Hepatocyte (in vitro differentiated cells): ENCODE measurements around the gene ZDHHC7. TPM values are rescaled to one million over a fixed set of nuclear protein-coding genes. Genes with fewer than 3 reads are reported as not detected.
A peak's percentile ranks its signal among the peaks of the same experiment; 100 is the strongest.

Experiments
- DNase-seq: peaks from one replicate; pipeline ENCODE4 v3.0.0-alpha.2; 2016; ENCODE audit warnings: low spot score
- H2AFZ ChIP-seq: fragments of 200-600 bp; sonication (generic); 2 replicates; pipeline ENCODE4 v1.6.0; 2016; ENCODE audit warnings: antibody characterized with exemption, mild to moderate bottlenecking
- H3K27ac ChIP-seq: fragments of 200-600 bp; sonication (generic); 2 replicates; pipeline ENCODE4 v1.5.1; 2016; ENCODE audit warnings: mild to moderate bottlenecking
- H3K27me3 ChIP-seq: fragments of 200-600 bp; sonication (generic); 2 replicates; pipeline ENCODE4 v1.6.1; 2016
- H3K36me3 ChIP-seq: fragments of 200-600 bp; sonication (generic); replicated peaks from 2 replicates; pipeline ENCODE4 v1.5.1; 2016; ENCODE audit warnings: low read depth; ENCODE audit not compliant: insufficient read depth
- H3K4me1 ChIP-seq: fragments of 200-600 bp; sonication (generic); 2 replicates; pipeline ENCODE4 v1.5.1; 2016; ENCODE audit warnings: mild to moderate bottlenecking, moderate library complexity; ENCODE audit not compliant: insufficient read depth
- H3K4me2 ChIP-seq: fragments of 200-600 bp; sonication (generic); 2 replicates; pipeline ENCODE4 v1.6.0; 2016
- H3K4me3 ChIP-seq: fragments of 200-600 bp; sonication (generic); 2 replicates; pipeline ENCODE4 v1.5.1; 2016; ENCODE audit warnings: mild to moderate bottlenecking
- H3K79me2 ChIP-seq: fragments of 200-600 bp; sonication (generic); 2 replicates; pipeline ENCODE4 v1.6.0; 2017; ENCODE audit warnings: mild to moderate bottlenecking
- H3K9me2 ChIP-seq: fragments of 200-600 bp; sonication (generic); replicated peaks from 2 replicates; pipeline ENCODE4 v1.6.0; 2017; ENCODE audit warnings: mild to moderate bottlenecking; ENCODE audit not compliant: insufficient read depth
- H3K9me3 ChIP-seq: fragments of 200-600 bp; sonication (generic); 2 replicates; pipeline ENCODE4 v1.5.1; 2016; ENCODE audit warnings: low read depth, mild to moderate bottlenecking
- H4K20me1 ChIP-seq: fragments of 200-600 bp; sonication (generic); 2 replicates; pipeline ENCODE4 v1.6.0; 2016; ENCODE audit warnings: mild to moderate bottlenecking; ENCODE audit not compliant: insufficient read depth, poor library complexity, severe bottlenecking
- CTCF ChIP-seq: fragments of 200-600 bp; sonication (generic); IDR thresholded peaks from 2 replicates; pipeline ENCODE4 v1.5.1; 2016; ENCODE audit warnings: antibody characterized with exemption, mild to moderate bottlenecking; ENCODE audit not compliant: poor library complexity
- EZH2 ChIP-seq: fragments of 200-600 bp; sonication (generic); IDR thresholded peaks from 2 replicates; pipeline ENCODE4 v1.6.1; 2016; ENCODE audit warnings: antibody characterized with exemption, mild to moderate bottlenecking, borderline replicate concordance
- EZH2phosphoT487 ChIP-seq: fragments of 200-600 bp; sonication (generic); IDR thresholded peaks from one replicate; pipeline ENCODE4 v1.6.1; 2018; ENCODE audit warnings: antibody characterized with exemption, mild to moderate bottlenecking, low read depth, moderate library complexity; ENCODE audit not compliant: unreplicated experiment, severe bottlenecking
- WGBS: methylation state at CpG from one replicate; pipeline ENCODE4 v1.1.6; 2016; ENCODE audit warnings: low lambda C conversion rate; ENCODE audit errors: missing lambda C conversion rate; 5-methylcytosine and 5-hydroxymethylcytosine counted together
- polyA plus RNA-seq: library from polyadenylated mRNA; unstranded; fragments of >200 nt; fragmentation: Nextera tagmentation; extraction: Ambion mirVana; gene quantifications from 2 replicates; pipeline ENCODE4 v1.2.1, GENCODE V29; 2016
- total RNA-seq: library from RNA; depleted of rRNA; stranded (reverse); fragments of >200 nt; gene quantifications from 2 replicates; pipeline ENCODE4 v1.2.3, GENCODE V29; 2014

ZDHHC7 gene
- total and polyA plus RNA-seq, 2 experiments from 2014 or later, result 51.4 to 65.2 TPM

GRCh38 chr16:84937196-84938005 is 73.9 kb downstream of the ZDHHC7 start:
- 71% methylated on average over 9 of the region's 9 CpGs for WGBS
- no peak for DNase-seq
- Histone ChIP-seq H3K79me2 (no peaks in the 10 kb centered on the region), H3K36me3 (no peaks in the 10 kb centered on the region), H3K4me1 (peaks cover 15% of the 10 kb centered on the region), H3K9me3 (no peaks in the 10 kb centered on the region), H4K20me1 (no peaks in the 10 kb centered on the region), H3K4me3 (no peak overlapping the region), H3K27me3 (no peaks in the 10 kb centered on the region), H3K4me2 (no peak overlapping the region), H3K9me2 (no peaks in the 10 kb centered on the region), H3K27ac (peak overlapping the region; percentile 55), H2AFZ (no peak overlapping the region)
- no peak for TF ChIP-seq EZH2
- no peak for TF ChIP-seq EZH2phosphoT487
- TF ChIP-seq CTCF, result no peak

- no peaks in the 10 kb centered on the region for H3K9me3 ChIP-seq
- H2AFZ ChIP-seq, result no peak overlapping the region
- no peak overlapping the region for H3K4me3 ChIP-seq
- WGBS, result 90% methylated on average over 29 of the region's 29 CpGs
- H3K36me3 ChIP-seq, result no peaks in the 10 kb centered on the region
- no peak overlapping the region for H3K4me2 ChIP-seq
- no peaks in the 10 kb centered on the region for H3K9me2 ChIP-seq
- H4K20me1 ChIP-seq, result no peaks in the 10 kb centered on the region
- H3K79me2 ChIP-seq, result no peaks in the 10 kb centered on the region
- H3K27ac ChIP-seq, result no peak overlapping the region
- no peak for DNase-seq
- no peak for TF ChIP-seq CTCF
- TF ChIP-seq EZH2phosphoT487, result no peak
- TF ChIP-seq EZH2, result no peak
- H3K4me1 ChIP-seq, result peaks cover 5% of the 10 kb centered on the region
- no peaks in the 10 kb centered on the region for H3K27me3 ChIP-seq
These were observed 77.3 kb downstream of the ZDHHC7 start for GRCh38 chr16:84933774-84934631.

DNA sequence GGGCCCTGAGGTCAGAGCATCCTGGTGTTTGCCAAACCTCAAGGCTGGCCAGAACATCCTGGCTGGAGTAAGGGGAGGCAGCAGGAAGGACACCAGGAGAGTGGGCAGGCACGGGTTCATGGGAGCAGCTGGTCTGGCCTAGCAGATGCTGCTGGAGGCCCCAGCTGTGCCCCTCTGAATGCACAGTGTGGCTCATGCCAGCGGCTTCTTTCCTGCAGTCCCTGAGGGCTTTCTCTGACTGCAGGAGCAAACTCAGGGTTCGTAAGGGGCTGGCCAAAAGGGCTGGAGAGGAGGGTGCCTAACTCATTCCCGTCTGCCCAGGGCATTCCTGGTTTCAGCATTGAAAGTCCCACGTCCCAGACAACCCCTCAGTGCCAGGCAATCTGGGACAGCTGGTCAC is 78.7 kb downstream of the ZDHHC7 start:
- Histone ChIP-seq H4K20me1 (no peaks in the 10 kb centered on the region), H3K9me3 (no peaks in the 10 kb centered on the region), H3K9me2 (no peaks in the 10 kb centered on the region), H3K4me2 (no peak overlapping the region), H3K27me3 (no peaks in the 10 kb centered on the region), H3K4me1 (peaks cover 4% of the 10 kb centered on the region), H3K79me2 (no peaks in the 10 kb centered on the region), H2AFZ (no peak overlapping the region), H3K4me3 (no peak overlapping the region), H3K36me3 (no peaks in the 10 kb centered on the region), H3K27ac (no peak overlapping the region)
- no peak for TF ChIP-seq EZH2
- no peak for TF ChIP-seq CTCF
- TF ChIP-seq EZH2phosphoT487, result no peak
- 92% methylated on average over 5 of the region's 5 CpGs for WGBS
- DNase-seq, result no peak
